CD4-positive, alpha-beta T cell treated with Interleukin-17A for 4 hours (primary cell): ENCODE measurements around the gene KANK3.
"Not testable (repeated sequence)": the region's sequence is repeated elsewhere in the genome, so short reads cannot be mapped to it uniquely, and the experiment has no call there.

Experiments
- DNase-seq: peaks from one replicate; pipeline ENCODE4 v3.0.0-alpha.2; 2020; ENCODE audit warnings: mixed read lengths

The KANK3 gene

DNA sequence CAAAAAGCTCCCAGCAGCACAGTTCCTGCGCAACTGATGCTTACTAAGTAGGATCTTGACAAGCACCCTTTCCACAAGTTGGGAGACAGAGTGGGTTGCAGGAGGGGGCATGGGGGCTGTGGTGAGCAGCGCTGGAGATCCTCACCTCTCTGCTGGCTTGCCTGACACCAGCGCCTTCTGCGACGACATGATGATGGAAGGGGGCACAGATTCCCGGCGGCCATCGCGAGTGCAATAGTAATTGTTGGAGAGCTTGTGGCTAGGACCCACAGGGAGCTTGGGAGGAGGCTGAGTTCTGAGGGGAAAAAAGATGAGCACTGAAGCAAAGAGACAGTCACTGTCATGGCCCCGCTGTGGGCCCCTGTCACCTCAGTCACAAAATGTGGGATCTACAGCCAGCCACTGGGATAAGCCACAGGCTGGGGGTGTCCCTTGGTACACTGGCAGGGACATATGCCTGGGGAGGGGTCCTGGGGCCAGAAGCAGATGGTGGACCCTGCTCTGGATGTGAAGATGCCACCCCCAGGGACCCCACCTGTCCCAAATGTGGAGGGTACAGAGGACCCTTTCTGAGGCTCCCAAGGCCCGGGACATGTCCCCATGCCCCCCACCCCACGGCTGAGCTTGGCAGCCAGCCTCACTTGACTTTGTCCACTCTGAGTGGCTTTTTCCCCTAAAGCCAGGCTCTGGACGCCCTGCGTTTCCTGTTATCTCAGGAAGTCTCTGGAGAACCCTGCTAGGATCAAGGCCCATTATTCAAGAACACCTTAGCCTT, 26.5 kb downstream of the KANK3 start:
- DNase-seq = no peak

DNA sequence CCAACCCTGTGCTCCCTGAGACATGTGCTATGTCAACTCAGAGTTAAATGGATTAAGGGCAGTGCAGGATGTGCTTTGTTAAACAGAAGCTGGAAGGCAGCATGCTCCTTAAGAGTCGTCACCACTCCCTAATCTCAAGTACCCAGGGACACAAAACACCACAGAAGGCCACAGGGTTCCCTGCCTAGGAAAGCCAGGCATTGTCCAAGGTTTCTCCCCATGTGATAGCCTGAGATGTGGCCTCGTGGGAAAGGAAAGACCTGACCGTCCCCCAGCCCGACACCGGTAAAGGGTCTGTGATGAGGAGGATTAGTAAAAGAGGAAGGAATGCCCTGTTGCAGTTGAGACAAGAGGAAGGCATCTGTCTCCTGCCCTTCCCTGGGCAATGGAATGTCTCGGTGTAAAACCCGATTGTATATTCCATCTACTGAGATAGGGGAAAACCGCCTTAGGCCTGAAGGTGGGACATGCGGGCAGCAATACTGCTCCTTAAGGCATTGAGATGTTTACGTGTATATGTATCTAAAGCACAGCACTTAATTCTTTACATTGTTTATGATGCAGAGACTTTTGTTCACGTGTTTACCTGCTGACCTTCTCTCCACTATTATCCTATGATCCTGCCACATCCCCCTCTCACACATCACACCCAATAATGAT, 28.0 kb downstream of the KANK3 start:
- not testable (repeated sequence) for DNase-seq

DNA sequence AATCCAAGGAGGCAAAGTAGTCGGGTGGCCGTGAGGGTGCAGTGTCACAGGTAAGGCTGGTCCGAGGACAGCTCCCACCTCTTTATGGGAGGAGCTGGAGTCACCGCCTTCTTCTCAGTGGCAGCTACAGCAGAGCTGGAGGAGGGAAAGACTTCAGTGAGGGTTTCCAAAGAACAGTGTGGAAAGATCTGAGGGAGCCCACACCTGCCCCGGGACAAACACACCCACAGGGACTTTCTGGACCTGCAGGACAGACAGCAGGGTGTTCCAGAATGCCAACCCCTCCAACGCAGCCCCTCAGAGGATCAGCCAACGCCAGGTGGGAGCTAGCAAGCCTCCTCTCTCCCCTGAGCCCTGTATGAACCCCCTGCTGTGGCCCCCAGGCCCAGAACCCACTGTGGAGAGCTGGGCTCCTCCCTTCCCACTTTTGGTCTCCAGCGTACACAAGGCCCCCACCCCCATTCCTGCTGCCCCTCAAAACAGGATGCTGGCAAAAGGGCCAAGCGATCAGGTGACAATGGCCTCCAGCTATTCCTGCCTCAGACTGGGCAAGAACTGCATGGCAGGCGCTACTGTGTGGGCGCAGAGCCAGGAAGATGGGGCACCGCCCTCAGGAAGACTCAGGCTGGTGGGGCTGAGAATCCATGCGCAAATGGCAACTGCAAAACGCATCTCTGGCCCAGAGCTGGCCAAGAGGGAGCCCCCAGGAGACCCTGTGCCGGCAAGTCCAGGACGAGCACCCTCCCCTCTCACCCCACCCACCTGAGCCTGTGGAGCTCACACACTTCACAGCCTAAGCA, 31.4 kb downstream of the KANK3 start:
- DNase-seq = no peak

DNA sequence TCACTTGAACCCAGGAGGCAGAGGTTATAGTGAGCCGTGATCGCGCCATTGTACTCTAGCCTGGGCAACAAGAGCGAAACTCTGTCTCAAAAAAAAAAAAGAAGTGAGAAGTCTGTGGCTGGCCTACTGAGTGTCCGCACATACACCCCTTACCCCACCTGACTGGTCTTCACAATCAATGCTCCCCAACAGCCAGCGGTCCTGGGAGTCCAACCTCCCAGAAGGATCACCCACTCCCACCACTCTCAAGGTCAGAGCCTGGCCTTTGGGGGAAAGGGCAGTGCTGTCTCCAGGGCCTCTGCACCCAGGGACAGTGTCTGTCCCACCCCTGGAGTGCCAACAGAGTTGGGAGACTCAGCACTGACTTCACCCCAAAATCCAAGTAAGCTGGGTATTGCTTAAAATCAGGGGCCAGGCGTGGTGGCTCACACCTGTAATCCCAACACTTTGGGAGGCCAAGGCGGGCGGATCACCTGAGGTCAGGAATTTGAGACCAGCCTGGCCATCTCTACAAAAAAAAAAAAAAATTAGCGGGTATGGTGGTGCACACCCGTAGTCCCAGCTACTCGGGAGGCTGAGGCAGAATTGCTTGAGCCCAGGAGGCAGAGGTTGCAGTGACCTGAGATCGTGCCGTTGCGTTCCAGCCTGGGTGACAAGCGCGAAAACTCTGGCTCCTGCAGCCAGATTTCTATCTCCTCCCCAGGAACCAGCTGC, 32.6 kb downstream of the KANK3 start:
- no peak for DNase-seq

DNA sequence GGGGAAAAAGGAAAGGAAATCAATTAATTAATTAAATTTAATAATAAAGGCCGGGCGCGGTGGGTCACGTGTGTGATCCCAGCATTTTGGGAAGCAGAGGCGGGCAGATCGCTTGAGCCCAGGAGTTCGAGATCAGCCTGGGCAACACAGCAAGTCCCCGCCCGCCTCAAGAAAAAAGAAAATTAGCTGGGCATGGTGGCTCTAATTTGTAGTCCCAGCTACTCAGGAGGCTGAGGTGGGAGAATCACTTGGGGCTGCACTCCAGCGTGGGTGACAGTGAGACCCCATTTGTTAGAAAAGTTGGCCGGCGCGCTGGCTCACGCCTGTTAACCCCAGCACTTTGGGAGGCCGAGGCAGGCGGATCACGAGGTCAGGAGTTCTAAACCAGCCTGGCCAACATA, 34.2 kb downstream of the KANK3 start:
- no peak for DNase-seq

DNA sequence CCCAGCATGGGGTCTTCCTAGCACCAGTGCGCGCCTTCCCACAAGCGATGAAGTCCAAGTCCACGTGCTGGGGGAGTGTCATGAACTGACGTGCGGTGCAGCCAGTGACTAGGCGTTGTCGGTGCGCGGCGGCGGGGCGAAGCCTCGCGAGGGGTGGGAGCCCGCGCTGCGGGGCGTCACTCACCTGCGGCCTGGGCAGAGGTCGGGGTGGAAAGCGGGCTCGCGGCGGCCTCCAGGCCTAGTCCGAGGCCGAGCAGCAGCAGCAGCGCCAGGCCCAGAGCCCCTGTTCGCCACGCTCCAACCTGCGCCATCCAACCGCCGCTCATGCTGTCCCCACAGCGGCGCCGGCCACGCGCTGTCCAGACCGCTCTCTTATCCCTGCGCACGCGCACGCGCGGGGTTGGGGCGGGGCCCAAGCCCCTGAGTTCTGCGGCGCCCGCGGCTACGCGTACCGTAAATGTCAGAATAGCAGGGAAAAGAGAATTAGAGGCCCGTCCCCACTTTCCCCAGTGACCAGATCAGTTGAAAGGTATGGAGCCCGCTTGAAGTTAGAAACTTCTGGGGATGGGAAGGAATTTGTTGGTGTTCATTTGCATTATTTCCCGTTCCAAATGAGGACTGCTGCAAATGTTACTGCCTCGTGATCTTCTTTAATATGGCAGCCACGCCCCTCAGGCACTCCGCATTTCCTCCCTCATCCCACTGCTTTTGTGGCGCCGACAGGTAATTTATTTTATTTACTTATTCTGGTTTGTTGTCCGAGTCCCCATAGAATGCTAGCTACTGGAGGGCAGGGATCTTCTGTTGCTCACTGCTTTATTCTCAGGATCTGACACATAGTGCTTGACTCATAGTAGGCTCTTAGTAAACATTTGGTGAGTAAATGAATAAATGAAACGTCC, 34.8 kb downstream of the KANK3 start, which contains the start of gene CD320:
Gene CD320, minus strand, starts transcription at position 394 of the 902 bp plus-strand sequence. Its CDS starts 68 bp downstream, at position 326.
- DNase-seq = peak; percentile 89

DNA sequence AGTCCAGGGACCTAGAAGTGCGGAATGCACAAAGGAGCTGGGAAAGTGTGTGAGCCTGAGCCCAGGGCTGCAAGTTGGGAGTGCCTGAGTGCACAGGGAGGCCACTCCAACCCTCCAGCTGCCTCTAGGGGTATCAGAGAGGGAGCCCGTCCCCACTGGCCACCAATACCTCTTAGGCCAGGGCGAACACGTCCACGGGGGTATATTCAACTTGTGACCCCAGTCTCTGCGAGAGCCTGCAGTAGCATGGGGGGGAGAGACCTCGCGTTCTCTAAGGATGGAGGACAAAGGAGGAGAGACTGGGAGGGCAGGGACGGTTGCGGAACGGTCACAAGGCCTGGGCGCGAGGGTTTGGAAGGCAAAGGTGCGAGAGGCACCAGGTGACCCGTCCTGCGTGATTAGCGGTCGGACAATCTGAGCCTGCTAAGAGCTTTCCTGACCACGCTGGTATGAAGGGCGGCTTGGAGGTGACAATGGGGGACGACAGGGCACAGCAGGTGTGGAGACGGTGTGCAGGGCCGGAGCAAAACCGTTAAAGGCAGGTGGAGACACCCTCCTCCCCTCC, 35.6 kb downstream of the KANK3 start:
- DNase-seq = no peak

DNA sequence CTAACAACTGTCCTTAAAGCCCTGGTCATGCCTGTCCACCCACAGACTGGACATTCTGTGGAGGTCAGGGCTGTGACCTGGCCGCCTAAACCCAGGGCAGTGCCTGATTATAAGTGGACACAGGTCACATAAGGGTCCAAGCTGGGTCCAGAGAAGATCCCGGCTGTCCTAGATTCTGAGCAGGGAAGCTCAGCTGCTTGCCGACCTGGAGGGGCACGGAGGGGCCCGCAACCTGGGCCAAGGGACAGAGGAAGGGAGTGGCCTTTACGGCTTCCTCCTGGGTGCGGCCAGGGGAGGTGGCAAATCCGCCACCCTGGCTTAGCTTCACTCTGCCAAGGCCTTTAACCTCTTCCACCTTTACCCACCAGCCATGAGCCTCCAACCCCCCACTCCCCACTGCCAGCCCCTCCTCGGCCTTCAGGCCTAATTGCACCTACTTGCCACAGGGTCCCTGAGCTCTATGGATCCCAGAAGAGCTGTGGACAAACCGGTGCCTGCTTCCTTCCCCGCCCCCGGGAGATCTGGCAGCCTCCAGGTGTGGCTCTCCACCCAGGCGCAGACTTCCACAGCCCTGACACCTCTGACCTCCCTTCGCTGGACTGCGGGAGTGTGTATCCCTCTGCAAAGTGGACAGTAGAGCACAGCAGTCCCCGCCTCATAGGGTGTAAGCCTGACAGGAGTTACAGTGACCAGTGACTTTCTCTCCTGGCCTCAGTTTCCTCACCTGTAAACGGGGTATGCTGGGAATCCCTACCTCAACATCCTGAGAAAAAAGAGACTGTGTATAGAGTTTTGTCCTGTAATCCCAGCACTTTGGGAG, 36.6 kb downstream of the KANK3 start:
- DNase-seq = no peak

DNA sequence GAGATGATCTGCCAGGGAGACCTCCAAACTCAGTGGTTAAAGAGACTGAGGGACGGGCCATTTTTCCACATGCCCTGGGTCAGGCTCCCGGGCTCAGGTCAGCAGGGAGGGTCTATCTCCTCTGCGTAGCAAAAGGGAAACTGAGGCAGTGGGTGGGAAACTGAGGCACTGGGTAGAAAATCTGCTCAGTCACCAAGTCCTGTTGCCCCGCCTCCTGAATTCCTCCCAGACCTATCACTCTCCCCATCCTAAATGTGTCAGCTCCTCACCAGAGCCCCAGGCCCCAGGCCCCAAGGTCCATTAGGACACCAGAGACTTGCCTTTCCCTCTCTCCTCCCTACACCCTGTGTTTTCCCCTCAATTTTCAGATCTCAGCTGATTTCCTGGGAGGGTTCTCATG, 37.3 kb downstream of the KANK3 start:
- DNase-seq = no peak

DNA sequence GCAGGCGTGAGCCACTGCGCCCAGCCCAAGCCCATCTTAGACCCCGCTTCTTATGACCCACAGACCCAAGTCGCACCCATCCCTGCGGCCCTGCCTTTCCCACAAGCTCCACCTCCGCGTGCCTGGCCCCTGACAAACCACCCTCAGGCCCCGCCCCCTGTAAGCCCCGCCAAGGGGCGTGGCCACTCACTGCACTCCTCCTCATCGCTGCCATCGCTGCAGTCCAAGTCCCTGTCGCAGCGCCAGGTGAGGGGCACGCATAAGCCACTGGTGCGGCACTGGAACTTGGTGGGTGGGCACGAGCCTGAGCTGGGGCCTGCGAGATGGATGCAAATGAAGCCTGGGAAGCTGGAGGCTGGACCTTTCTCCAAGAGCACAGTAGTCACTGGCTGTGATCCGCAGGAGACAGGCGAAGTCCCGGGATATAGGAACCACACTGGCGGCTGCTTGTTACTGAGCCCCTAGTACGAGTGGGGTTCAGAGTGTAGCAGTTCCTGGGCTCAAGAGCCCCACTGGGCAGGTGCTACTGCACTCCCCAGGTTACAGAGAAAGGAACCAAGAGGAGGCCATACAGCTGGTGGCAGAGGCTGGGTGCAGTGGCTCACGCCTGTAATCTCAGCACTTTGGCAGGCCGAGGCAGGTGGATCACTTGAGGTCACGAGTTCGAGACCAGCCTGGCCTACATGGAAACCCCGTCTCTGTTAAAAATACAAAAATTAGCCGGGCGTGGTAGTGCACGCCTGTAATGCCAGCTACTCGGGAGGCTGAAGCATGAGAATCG, 38.0 kb downstream of the KANK3 start:
- DNase-seq = no peak

DNA sequence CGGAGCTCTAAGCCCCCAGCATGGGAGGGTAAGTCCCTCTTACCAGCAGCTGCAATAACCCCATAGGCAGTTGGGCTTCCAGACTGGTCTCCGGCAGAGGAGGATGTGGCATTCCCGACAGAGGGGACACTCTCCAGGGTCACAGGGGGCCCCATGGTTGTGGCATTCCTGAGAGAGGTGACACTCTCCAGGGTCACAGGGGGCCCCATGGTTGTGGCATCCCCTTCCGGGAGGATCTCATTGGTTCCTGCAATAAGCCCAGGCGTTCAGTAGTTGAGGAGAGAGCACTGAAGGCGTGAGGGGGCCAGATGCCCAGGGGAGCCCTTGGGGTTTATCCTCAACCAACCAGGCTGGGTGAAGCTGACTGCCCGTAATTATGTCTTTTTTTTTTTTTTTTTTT, 40.3 kb downstream of the KANK3 start:
- no peak for DNase-seq

DNA sequence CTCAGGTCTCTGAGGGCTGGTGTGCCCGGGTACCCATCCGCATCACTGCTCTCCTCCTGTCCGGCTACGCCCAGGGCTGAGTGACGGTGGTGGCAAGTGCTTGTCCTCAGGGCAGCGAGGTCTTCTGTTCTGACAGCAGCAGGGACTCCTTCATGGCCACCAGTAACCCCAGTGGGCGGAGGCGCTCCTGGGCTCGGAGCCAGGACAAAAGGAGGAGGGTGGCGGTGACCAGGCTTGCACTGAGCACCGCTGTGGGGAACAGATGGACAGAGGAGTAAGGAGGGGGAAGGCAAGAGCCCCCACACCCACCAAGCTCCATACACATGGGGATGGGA, 40.7 kb downstream of the KANK3 start:
- DNase-seq = no peak

DNA sequence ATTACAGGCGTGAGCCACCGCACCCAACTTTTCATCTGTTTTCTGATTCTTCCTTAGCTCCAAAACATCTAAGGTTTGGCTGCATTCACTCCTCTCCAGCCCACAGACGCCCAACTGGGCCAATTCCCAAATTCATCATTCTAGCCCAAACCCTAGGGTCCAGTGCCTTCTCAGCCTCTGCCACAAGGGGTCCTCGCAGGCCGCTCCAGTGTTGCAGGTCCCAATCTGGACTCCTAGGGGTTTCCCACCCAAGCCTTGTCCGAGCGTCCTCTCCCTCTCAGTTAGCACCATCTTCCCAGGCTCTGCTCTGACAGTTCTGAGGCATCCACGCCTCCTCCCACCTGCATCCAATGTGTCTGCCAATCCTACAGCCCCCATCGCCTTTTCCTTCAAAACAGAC, 51.7 kb downstream of the KANK3 start:
- not testable (repeated sequence) for DNase-seq

DNA sequence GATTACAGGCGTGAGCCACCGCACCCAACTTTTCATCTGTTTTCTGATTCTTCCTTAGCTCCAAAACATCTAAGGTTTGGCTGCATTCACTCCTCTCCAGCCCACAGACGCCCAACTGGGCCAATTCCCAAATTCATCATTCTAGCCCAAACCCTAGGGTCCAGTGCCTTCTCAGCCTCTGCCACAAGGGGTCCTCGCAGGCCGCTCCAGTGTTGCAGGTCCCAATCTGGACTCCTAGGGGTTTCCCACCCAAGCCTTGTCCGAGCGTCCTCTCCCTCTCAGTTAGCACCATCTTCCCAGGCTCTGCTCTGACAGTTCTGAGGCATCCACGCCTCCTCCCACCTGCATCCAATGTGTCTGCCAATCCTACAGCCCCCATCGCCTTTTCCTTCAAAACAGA, 66.6 kb downstream of the KANK3 start:
- not testable (repeated sequence) for DNase-seq
